H9 (cell line): ENCODE data around the gene RHEBL1. TPM values are rescaled to one million over a fixed set of nuclear protein-coding genes. Genes with fewer than 3 reads are reported as not detected.

Experiments
- DNase-seq: peaks from one replicate; pipeline ENCODE4 v3.0.0-alpha.2; 2017
- H2AFZ ChIP-seq: one replicate; pipeline ENCODE4 v1.6.1; 2013; ENCODE audit warnings: mild to moderate bottlenecking, low read length, control low read depth, moderate library complexity
- H2AK5ac ChIP-seq: 2 replicates; pipeline ENCODE4 v1.6.1; 2013; ENCODE audit warnings: low read length, control low read depth, mixed read lengths; ENCODE audit not compliant: insufficient read length
- H2BK120ac ChIP-seq: one replicate; pipeline ENCODE4 v1.6.1; 2013; ENCODE audit warnings: low read depth, mild to moderate bottlenecking, low read length, control low read depth, inconsistent platforms; ENCODE audit not compliant: poor library complexity, severe bottlenecking
- H2BK12ac ChIP-seq: 2 replicates; pipeline ENCODE4 v1.6.1; 2013; ENCODE audit warnings: low read length, control low read depth, mixed read lengths, low read depth; ENCODE audit not compliant: insufficient read length
- H2BK15ac ChIP-seq: 2 replicates; pipeline ENCODE4 v1.6.1; 2013; ENCODE audit warnings: low read depth, low read length, control low read depth
- H2BK20ac ChIP-seq: one replicate; pipeline ENCODE4 v1.6.1; 2013; ENCODE audit warnings: low read depth, mild to moderate bottlenecking, low read length, control low read depth, inconsistent platforms; ENCODE audit not compliant: poor library complexity, severe bottlenecking
- H2BK5ac ChIP-seq: 2 replicates; pipeline ENCODE4 v1.6.1; 2013; ENCODE audit warnings: low read length, control low read depth, mixed read lengths; ENCODE audit not compliant: insufficient read length
- H3K14ac ChIP-seq: 2 replicates; pipeline ENCODE4 v1.6.1; 2013; ENCODE audit warnings: low read length, control low read depth; ENCODE audit not compliant: insufficient read depth
- H3K18ac ChIP-seq: 2 replicates; pipeline ENCODE4 v1.6.1; 2013; ENCODE audit warnings: low read depth, mild to moderate bottlenecking, mixed read lengths, low read length, control low read depth; ENCODE audit not compliant: insufficient read length
- H3K23ac ChIP-seq: 2 replicates; pipeline ENCODE4 v1.6.1; 2013; ENCODE audit warnings: low read length, control low read depth, mixed read lengths, low read depth; ENCODE audit not compliant: insufficient read length
- H3K23me2 ChIP-seq: 2 replicates; pipeline ENCODE4 v1.6.1; 2013; ENCODE audit warnings: low read depth, mild to moderate bottlenecking, mixed read lengths, low read length, control low read depth; ENCODE audit not compliant: insufficient read length, poor library complexity, severe bottlenecking
- H3K27ac ChIP-seq: 2 replicates; pipeline ENCODE4 v1.5.1; 2013; ENCODE audit warnings: low read length, control low read depth, mixed read lengths, low read depth; ENCODE audit not compliant: insufficient read length
- H3K27me3 ChIP-seq: 2 replicates; pipeline ENCODE4 v1.6.1; 2013; ENCODE audit warnings: low read length, control low read depth, inconsistent platforms; ENCODE audit not compliant: insufficient read depth
- H3K4ac ChIP-seq: 2 replicates; pipeline ENCODE4 v1.6.1; 2013; ENCODE audit warnings: low read depth, mild to moderate bottlenecking, control low read depth, inconsistent platforms, low read length, moderate library complexity
- H3K4me1 ChIP-seq: 2 replicates; pipeline ENCODE4 v1.6.1; 2013; ENCODE audit warnings: low read length, control low read depth, inconsistent platforms; ENCODE audit not compliant: insufficient read depth
- H3K4me2 ChIP-seq: 2 replicates; pipeline ENCODE4 v1.6.1; 2013; ENCODE audit warnings: low read length, control low read depth, mixed read lengths; ENCODE audit not compliant: insufficient read length, insufficient read depth
- H3K56ac ChIP-seq: 2 replicates; pipeline ENCODE4 v1.6.1; 2013; ENCODE audit warnings: low read depth, mild to moderate bottlenecking, mixed read lengths, low read length, control low read depth; ENCODE audit not compliant: insufficient read length
- H3K79me1 ChIP-seq: 2 replicates; pipeline ENCODE4 v1.6.1; 2013; ENCODE audit warnings: low read depth, mild to moderate bottlenecking, moderate library complexity, low read length, control low read depth, inconsistent platforms; ENCODE audit not compliant: insufficient read depth, poor library complexity, severe bottlenecking
- H3K79me2 ChIP-seq: 2 replicates; pipeline ENCODE4 v1.6.1; 2013; ENCODE audit warnings: low read length, control low read depth, inconsistent platforms; ENCODE audit not compliant: insufficient read depth
- H3K9ac ChIP-seq: 2 replicates; pipeline ENCODE4 v1.6.1; 2013; ENCODE audit warnings: low read length, control low read depth, mixed read lengths; ENCODE audit not compliant: insufficient read length; ENCODE audit errors: extremely low read depth
- H3K9me3 ChIP-seq: one replicate; pipeline ENCODE4 v1.6.1; 2013; ENCODE audit warnings: low read depth, low read length, inconsistent platforms; ENCODE audit not compliant: control insufficient read depth
- H3T11ph ChIP-seq: one replicate; pipeline ENCODE4 v1.6.1; 2013; ENCODE audit warnings: mild to moderate bottlenecking, low read length, control low read depth, inconsistent platforms
- H4K20me1 ChIP-seq: one replicate; pipeline ENCODE4 v1.6.1; 2013; ENCODE audit not compliant: control insufficient read depth, insufficient read length, insufficient read depth
- H4K5ac ChIP-seq: 2 replicates; pipeline ENCODE4 v1.6.1; 2013; ENCODE audit warnings: low read depth, mild to moderate bottlenecking, mixed read lengths, low read length, control low read depth; ENCODE audit not compliant: insufficient read length
- H4K8ac ChIP-seq: replicated peaks from 2 replicates; pipeline ENCODE4 v1.6.1; 2013; ENCODE audit warnings: low read length, control low read depth, mixed read lengths, low read depth; ENCODE audit not compliant: insufficient read length
- H4K91ac ChIP-seq: 2 replicates; pipeline ENCODE4 v1.6.1; 2013; ENCODE audit warnings: low read depth, mild to moderate bottlenecking, moderate library complexity, mixed read lengths, low read length, control low read depth; ENCODE audit not compliant: insufficient read length
- H3K27ac Mint-ChIP-seq, 3 experiments: 2 replicates in 2 of 3; 3 replicates in 1 of 3; pipeline ENCODE4 v1.8.0; 2020 to 2021; ENCODE audit warnings: mixed read lengths in 3 of 3, mild to moderate bottlenecking in 1 of 3, moderate library complexity in 1 of 3
- H3K27me3 Mint-ChIP-seq: 2 replicates; pipeline ENCODE4 v1.8.0; 2021; ENCODE audit warnings: low read depth, mild to moderate bottlenecking, moderate library complexity, mixed read lengths
- H3K36me3 Mint-ChIP-seq, 3 experiments: 2 replicates in 2 of 3; 3 replicates in 1 of 3; pipeline ENCODE4 v1.8.0; 2020 to 2021; ENCODE audit warnings: low read depth in 3 of 3, mixed read lengths in 3 of 3; ENCODE audit not compliant: insufficient read depth in 1 of 3
- H3K4me1 Mint-ChIP-seq, 2 experiments: 2 replicates each; pipeline ENCODE4 v1.8.0; 2020; ENCODE audit warnings: mixed read lengths in 2 of 2
- H3K4me3 Mint-ChIP-seq, 2 experiments: 2 replicates in 1 of 2; 3 replicates in 1 of 2; pipeline ENCODE4 v1.8.0; 2020 to 2021; ENCODE audit warnings: mild to moderate bottlenecking in 2 of 2, mixed read lengths in 2 of 2, moderate library complexity in 1 of 2
- H3K9me3 Mint-ChIP-seq, 2 experiments: 2 replicates in 1 of 2; 3 replicates in 1 of 2; pipeline ENCODE4 v1.8.0; 2020; ENCODE audit warnings: mild to moderate bottlenecking in 2 of 2, mixed read lengths in 2 of 2, moderate library complexity in 1 of 2
- CTCF ChIP-seq: fragments of 200-600 bp; sonication (generic); conservative IDR thresholded peaks from 3 replicates; pipeline ENCODE4 v1.8.0; 2021; ENCODE audit warnings: antibody characterized with exemption, mild to moderate bottlenecking
- WGBS: extraction: QIAGEN DNeasy Blood & Tissue Kit; methylation state at CpG from one replicate; pipeline ENCODE4 v1.1.7; 2013; ENCODE audit warnings: missing lambda C conversion rate, low lambda C conversion rate, mixed read lengths; ENCODE audit not compliant: insufficient read length; ENCODE audit errors: extremely low coverage; 5-methylcytosine and 5-hydroxymethylcytosine counted together
- total RNA-seq: library from RNA; stranded (reverse); gene quantifications from 2 replicates; pipeline ENCODE4 v1.2.1, GENCODE V29; 2021

Gene RHEBL1
- total RNA-seq, 1 experiment from 2014 or later, result 4.0 TPM

- Histone ChIP-seq H2BK120ac (no peak overlapping the region), H4K91ac (no peak overlapping the region), H2AFZ (no peak overlapping the region), H2AK5ac (no peak overlapping the region), H3K56ac (no peak overlapping the region), H2BK20ac (no peak overlapping the region), H3K4me2 (no peak overlapping the region), H2BK12ac (no peak overlapping the region), H4K20me1 (no peaks in the 10 kb centered on the region), H3T11ph (no peak overlapping the region), H2BK5ac (no peak overlapping the region), H2BK15ac (no peak overlapping the region), H3K9me3 (no peaks in the 10 kb centered on the region), H3K18ac (no peak overlapping the region), H4K5ac (no peak overlapping the region), H3K27ac (no peak overlapping the region), H3K23ac (no peak overlapping the region), H3K14ac (no peak overlapping the region), H3K9ac (no peak overlapping the region), H3K4me1 (no peaks in the 10 kb centered on the region), H3K27me3 (no peaks in the 10 kb centered on the region; the same call in 1 of the 2 replicates), H3K4ac (no peak overlapping the region), H3K79me2 (no peaks in the 10 kb centered on the region), H3K79me1 (no peaks in the 10 kb centered on the region), H4K8ac (no peak overlapping the region), H3K23me2 (peaks cover 3% of the 10 kb centered on the region)
- no peak for DNase-seq
- Mint-ChIP-seq H3K27ac (no peak overlapping the region), H3K4me1 (peaks cover 9 to 10% of the 10 kb centered on the region in 2 experiments), H3K36me3 (peaks cover 39 to 78% (median 74%) of the 10 kb centered on the region in 3 experiments), H3K9me3 (no peaks in the 10 kb centered on the region), H3K4me3 (no peak overlapping the region), H3K27me3 (no peaks in the 10 kb centered on the region; the same call in 1 of the 2 replicates)
- WGBS, result no CpG with 5 or more reads among the region's 2 CpGs
- TF ChIP-seq CTCF, result no peak
Measured at GRCh38 chr12:49023812-49024211, 46.0 kb downstream of the RHEBL1 start.
